ENCODE data around the gene NR3C2. TPM values are rescaled to one million over a fixed set of nuclear protein-coding genes. Genes with fewer than 3 reads are reported as not detected.

Gene NR3C2
- total and polyA plus RNA-seq, 2 of the 4 experiments (the other 2 are of a cell fraction), result 1.1 to 2.3 TPM

DNA sequence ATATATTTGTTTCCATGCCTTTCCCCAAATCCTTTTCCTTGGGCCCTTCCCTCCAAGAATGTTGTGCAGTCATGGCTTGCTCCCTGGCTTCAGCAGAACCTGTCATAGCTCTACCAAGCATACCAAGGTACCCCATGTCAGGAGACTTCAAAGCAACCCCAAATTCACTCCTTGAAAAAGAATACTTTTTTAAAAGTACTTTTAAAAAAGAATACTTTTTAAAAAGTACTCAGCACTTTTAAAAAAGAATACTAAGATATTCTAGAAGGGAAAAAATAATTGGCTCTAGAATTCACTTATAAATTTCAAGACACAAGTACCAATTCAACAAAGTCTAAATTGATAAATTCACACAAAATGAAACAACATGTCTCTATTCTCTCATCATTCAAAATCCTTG, 76.0 kb downstream of the NR3C2 start:
- Histone ChIP-seq H3K27me3 (ENCODE audit: control insufficient read depth, insufficient read depth, low read length) (no peaks in the 10 kb centered on the region), H3K9me3 (ENCODE audit: control insufficient read depth, insufficient read depth, low read length) (no peaks in the 10 kb centered on the region), H3K9me1 (ENCODE audit: insufficient read depth, low read length) (no peaks in the 10 kb centered on the region), H2BK15ac (ENCODE audit: low read depth, low read length) (no peak overlapping the region), H3K56ac (ENCODE audit: extremely low read depth, insufficient read depth, low read length) (no peak overlapping the region), H3K23ac (ENCODE audit: low read depth, low read length) (no peak overlapping the region), H2BK20ac (ENCODE audit: low read depth, low read length) (no peak overlapping the region), H2BK5ac (ENCODE audit: low read depth, low read length, poor library complexity, severe bottlenecking) (no peak overlapping the region), H2AFZ (replicated peaks; ENCODE audit: low read length, poor library complexity) (no peak overlapping the region), H2AK5ac (ENCODE audit: low read depth, low read length) (no peak overlapping the region), H3K9ac (ENCODE audit: low read depth, low read length) (no peak overlapping the region), H4K5ac (ENCODE audit: low read depth, low read length) (no peak overlapping the region), H4K20me1 (ENCODE audit: insufficient read depth, low read length) (no peaks in the 10 kb centered on the region), H3K18ac (ENCODE audit: low read depth, low read length) (no peak overlapping the region), H3K36me3 (ENCODE audit: control insufficient read depth, insufficient read depth, low read length) (no peaks in the 10 kb centered on the region), H3K4me1 (ENCODE audit: control insufficient read depth, insufficient read depth, low read length) (no peaks in the 10 kb centered on the region), H3K4me3 (ENCODE audit: insufficient read depth, low read depth, low read length) (no peak overlapping the region), H4K91ac (ENCODE audit: insufficient read depth, low read depth, low read length) (no peak overlapping the region), H3K4me2 (ENCODE audit: low read depth, low read length) (no peak overlapping the region), H3K4ac (ENCODE audit: low read depth, low read length) (no peak overlapping the region), H2AK9ac (replicated peaks; ENCODE audit: low read depth, low read length, poor library complexity) (no peak overlapping the region), H2BK120ac (ENCODE audit: low read depth, low read length) (no peak overlapping the region), H3K27ac (ENCODE audit: insufficient read depth, low read length) (no peak overlapping the region), H3K79me1 (ENCODE audit: low read depth in 1 of 2, low read length in 2 of 2) (no peaks in the 10 kb centered on the region), H4K8ac (ENCODE audit: low read depth in 2 of 2, low read length in 2 of 2) (no peak overlapping the region), H3K14ac (replicated peaks; ENCODE audit: low read depth, low read length) (no peak overlapping the region)
- intact Hi-C loops (cut with micrococcal nuclease) (no loop called here), dilution Hi-C loops (cut with HindIII; ENCODE audit: low sequenced_read_pairs, unreplicated experiment) (no loop called here), in situ Hi-C loops (cut with MboI; ENCODE audit: low sequenced_read_pairs) (no loop called here)
- no TSS peak for BruUV-seq (replicated peaks)
- TF ChIP-seq MAFK (IDR thresholded peaks at IDR 0.05; ENCODE audit: low read depth, low read length) (no peak), FOS (IDR thresholded peaks at IDR 0.05; ENCODE audit: low read depth, low read length) (no peak), RFX5 (IDR thresholded peaks at IDR 0.05; ENCODE audit: low read depth, low read length) (no peak), NFE2L2 (IDR thresholded peaks at IDR 0.05; ENCODE audit: low read depth, low read length) (no peak), RCOR1 (IDR thresholded peaks at IDR 0.05; ENCODE audit: insufficient replicate concordance, low read length) (no peak), CHD1 (IDR thresholded peaks at IDR 0.05; ENCODE audit: low read depth, low read length) (no peak), POLR2A (IDR thresholded peaks at IDR 0.05; ENCODE audit: low read depth, low read length) (no peak), CEBPB (IDR thresholded peaks at IDR 0.05; ENCODE audit: low read depth, low read length) (no peak)
- POLR2A ChIA-PET (ENCODE audit: unreplicated experiment), result no interaction called here
- CTCF ChIA-PET, result no interaction called here
- no peak for DNase-seq
- ATAC-seq (ENCODE audit: low read depth), result no peak

Data from IMR-90 (cell line).